ENCODE results near the gene IFI27L1. TPM values are rescaled to one million over a fixed set of nuclear protein-coding genes. Genes with fewer than 3 reads are reported as not detected.

Gene IFI27L1
- total RNA-seq, 1 donor from 2014 or later = 46.0 TPM

DNA sequence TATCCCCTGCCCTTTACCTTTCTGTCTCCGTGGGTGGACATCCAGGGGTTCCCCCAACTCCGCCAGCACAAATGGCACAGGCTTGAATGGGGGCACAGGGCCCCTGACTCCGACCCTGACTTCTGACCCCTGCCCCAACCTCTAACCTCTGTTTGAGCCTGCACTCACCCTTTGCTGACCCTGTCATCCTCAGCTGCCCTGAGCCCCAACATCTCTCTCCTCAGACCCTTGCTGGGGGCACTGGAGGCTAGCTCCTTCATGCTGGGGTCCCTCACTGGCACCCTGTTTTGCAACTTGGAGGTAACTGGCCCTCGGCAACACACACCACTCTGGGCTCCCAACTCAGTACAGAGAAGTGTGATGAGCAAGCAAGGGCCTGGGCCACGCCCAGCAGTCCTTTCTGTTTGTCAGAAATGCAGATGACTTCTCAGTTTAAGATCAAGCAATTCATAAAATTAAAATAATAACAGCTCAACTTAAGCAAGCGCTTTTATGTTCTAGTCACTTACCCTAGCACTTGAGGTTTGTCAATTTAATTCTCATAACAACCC, 31.5 kb downstream of the IFI27L1 start:
- intact Hi-C loops (cut with micrococcal nuclease) = no loop called here

DNA sequence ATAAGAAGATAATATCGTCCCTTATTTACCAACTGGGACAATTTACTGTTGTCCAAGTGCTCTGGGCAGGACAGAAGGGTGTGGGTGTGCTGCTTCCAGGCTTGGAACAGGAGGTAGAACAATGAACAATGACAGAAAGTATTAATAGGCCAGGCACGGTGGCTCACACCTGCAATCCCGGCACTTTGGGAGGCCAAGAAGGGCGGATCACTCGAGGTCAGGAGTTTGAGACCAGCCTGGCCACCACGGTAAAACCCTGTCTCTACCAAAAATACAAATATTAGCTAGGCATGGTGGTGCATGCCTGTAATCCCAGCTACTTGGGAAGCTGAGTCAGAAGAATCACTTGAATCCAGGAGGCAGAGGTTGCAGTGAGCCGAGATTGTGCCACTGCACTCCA, 32.0 kb downstream of the IFI27L1 start:
- intact Hi-C loops (cut with micrococcal nuclease) = no loop called here

DNA sequence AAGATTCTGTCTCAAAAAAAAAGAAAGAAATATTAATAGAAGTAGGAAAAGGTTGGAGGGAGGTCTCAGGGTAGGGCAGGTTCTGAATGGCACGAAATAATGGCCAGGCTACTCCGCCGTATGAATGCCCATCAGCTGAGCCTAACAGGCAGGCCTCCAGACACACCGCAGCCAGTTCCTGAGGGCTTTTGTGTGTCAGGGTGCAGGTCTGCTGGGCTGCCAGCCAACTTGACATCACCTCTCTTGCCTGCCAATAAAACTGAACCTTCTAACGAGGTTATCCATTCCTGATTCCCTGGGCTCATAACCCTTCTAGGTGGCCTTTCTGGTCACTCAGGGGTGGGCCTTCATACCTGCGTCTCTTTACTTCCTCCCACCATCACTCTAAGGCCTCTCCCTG, 32.4 kb downstream of the IFI27L1 start:
- intact Hi-C loops (cut with micrococcal nuclease) = no loop called here

DNA sequence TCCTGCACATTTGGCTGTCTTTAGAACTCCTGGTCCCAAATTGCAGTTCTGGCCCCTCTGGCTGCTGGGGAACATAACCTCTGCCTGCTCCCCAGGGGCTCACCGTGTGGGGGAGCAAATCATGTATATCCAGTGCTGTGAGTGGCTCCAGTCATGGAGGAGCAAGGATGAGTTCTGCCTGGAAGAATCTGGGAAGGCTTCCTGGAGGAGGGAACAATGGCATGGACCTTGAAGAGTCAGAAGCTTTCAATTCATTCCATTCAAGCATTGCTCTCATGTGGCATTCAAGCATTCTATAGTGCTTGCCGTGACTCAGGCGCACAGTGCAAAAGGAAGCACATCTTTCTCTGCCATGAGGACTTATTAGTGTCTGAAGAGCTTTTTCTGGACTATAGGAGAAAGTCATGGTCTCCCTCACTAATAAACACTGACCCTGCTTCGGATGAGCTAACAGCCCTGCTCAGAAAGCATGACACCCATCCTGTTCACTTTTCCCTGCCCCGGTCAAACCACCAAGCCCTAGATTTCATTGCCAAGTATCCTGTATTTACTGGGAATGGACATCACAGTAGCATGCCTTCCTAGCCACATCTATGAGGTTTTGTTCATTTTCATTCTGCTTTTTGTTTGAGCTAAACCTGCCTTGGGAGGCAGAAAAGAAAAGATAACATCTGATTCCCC, 32.9 kb downstream of the IFI27L1 start:
- intact Hi-C loops (cut with micrococcal nuclease) = no loop called here

DNA sequence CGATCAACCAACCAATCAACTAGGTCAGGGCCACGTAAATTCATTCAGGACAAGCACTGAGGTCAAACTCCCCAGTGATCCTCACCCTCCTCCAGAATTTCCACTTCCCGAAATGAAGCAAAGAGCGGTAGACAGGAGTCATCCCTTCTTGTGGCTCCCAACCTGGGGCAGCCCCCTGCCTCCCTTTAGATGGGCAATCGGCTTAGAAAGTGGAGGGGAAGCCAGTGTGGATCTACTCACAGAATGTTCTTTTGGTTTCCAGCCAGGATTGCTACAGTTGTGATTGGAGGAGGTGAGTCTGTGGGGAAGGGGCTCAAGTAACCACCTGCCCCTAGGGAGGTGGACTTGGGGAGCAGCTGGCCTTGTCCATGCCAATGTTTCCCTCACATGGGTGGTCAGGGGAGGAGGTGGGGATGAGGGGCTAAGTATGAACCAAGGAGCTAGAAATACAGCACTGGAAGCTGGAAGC, 33.5 kb downstream of the IFI27L1 start:
- intact Hi-C loops (cut with micrococcal nuclease) = no loop called here

DNA sequence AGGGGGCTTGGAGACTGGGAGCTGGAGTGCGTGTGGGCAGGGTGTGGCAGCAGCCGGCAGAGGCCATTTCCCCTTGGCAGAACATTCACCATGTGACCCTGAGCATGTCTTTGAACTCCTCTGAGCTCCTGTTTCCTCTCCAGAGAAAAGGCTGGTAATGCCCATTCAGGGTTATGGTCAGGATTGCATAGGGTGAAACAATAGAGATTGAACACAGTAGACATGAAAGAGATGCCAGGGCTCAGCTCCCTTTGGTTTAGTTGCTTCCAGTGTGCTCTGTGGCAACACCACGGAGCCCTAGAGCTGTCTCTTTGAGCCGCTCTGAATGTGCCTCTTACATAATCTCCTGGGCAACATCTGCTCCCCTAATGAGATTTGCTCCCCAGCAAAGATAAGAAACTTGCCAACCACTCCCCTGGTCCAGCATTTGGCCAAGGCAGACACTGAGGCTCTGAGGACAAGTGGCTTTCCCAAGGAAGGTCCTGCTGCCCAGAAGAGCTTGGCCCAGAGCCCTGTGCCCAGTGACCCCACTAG, 34.0 kb downstream of the IFI27L1 start:
- intact Hi-C loops (cut with micrococcal nuclease) = no loop called here

DNA sequence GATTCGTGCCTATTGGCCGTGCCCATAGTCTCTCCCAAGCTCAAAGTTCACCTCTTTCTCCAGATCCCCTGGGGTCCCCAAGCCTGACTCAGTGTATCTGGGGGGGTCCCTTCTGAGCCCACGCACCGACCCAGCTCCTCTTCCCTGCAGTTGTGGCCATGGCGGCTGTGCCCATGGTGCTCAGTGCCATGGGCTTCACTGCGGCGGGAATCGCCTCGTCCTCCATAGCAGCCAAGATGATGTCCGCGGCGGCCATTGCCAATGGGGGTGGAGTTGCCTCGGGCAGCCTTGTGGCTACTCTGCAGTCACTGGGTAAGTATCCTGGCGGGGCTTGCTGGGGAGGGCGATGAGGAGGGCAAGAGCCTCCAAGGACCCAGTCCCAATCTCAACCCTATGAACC, 34.5 kb downstream of the IFI27L1 start:
- intact Hi-C loops (cut with micrococcal nuclease) = no loop called here

DNA sequence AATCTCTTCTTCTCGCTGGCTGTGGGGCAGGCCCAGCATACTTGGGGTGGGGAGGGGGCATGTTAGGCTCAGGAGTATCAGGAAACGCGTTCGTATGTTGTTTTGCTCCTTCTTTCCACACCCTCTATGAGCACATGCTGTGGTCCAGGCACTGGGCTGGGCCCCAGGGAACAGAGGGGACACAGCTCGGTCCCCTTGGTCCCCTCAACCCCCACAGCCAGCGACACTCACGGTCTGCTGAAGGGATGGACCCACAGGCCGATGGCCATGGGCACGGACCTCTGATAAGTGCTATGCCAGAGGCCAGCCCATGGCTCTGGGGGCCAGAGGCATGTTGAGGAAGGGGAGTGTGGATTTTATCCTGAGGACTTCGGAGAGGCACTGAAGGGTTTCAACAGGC, 35.6 kb downstream of the IFI27L1 start:
- intact Hi-C loops (cut with micrococcal nuclease) = no loop called here

DNA sequence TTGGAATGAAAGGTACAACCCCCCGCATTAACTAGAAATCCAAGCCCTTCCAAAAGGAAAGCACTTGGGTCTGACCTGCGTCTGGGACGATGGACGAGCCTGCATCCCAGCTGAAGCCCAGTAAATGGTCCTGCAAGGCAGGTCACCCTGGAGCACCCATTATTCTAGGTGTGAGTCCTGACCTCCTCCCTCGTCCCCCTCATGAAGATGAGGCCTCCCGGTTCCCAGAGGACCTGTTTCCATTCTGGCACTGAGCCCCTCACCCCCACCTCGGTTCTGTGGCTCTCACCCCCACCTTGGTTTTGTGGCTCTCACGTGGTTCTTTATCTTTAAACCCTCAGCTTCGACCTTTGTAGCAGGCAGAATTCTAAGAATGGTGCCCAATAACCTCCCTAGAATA, 36.7 kb downstream of the IFI27L1 start:
- intact Hi-C loops (cut with micrococcal nuclease) = no loop called here

DNA sequence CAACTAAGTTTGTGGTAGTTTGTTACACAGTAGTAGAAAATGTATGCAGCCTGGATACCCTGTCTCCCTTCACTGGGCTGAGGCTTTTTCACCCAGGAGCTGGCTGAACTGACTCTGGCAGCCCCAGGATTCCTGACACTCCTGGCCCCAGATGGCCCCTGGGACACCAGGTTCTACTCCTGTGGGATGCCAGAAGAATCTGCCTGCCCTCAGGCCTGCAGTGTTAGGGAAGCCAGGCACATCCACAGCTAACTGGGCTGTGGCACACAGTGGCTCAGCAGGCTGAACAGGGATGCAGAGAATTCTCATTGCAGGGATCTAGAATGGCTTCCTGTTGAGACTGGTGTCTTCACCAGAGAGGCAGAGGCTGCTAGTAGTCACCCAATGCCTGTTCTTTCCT, 38.0 kb downstream of the IFI27L1 start:
- intact Hi-C loops (cut with micrococcal nuclease) = no loop called here

DNA sequence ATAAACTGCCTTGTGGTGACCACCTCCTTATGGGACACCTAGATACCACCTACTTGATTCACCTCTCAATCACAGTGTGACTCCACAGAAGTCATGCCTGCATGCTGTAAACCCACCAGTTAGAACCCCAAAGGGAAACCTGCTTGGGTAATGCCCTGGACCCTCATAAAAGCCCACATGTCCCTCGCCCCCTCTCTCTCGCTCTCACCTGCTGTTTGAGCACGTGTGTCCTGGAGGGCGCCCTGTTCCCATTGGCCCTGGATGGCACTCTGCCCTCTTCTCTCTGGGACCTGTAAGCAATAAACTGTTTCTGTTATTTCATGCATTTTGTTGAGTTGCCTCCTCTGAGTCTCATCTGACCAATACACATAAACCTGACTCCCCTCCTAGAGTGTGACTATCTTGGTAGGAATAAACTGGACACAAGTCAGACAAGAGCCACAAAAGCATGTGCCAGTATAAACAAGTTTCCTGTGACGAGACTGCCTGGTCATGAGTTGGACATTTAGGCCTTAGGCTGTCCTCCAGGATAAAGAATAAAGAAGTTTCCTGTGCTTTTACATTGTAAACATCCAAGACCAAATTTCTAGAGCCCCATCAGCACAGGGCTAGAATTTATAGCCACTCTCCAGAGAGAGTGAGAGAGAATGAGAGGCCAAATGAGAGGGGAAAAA, 39.7 kb downstream of the IFI27L1 start:
- intact Hi-C loops (cut with micrococcal nuclease) = no loop called here

DNA sequence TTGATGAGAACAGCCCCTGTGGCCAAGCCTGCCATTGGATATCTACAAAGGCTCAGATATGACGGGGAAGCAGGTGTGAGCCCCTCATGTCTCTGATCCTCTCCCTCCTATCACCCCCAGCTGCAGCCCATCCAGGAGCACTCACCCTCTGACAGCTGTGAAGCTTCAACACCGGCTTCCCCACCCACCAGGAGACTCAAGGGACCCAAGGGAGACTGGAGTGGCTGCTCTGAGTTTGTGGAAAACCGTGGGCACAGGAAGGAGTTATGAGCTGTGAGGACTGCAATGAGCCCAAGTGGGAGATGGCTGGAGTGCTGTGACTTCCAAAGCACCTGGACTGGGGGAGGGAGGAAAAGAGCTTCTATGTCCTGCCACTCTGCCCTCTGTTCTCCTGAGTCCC, 40.4 kb downstream of the IFI27L1 start:
- intact Hi-C loops (cut with micrococcal nuclease) = no loop called here

DNA sequence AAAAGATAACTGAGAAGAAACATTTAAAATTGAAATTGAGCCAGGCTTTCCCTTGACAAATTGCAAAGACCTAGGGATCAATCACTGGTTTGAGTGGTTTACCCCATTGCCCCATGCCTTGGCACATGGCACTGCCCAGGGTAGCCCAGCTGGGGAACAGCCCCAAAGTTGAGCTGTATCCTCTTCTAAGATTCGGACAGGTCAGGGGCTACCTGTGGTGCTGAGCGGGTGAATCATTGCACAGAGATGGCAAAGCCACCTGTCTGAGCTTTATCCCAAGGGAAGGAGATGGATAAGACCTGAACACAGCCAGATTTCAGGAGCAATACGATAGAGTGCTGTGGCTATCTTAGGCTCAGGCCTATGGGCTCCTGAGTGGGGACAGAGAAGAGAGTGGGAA, 41.3 kb downstream of the IFI27L1 start:
- intact Hi-C loops (cut with micrococcal nuclease) = no loop called here

DNA sequence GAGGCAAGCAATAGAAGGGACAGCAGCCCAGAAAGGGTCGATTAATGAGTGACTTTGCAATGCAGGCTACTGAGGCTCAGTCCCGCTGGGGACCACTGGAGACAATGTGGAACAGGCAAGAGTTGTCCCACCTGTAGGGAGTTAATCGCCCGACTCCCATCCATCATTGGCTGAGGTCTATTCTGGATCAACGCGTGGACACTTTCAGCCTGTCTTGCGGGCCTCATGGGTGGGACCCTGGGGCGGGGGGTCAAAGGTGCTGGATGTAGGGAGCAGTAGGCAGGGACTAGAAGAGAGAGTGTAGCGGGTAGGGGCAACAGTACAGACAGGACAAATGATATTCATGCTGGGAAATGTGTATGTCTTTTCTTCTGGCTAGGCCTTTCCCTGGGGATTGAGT, 42.2 kb downstream of the IFI27L1 start:
- intact Hi-C loops (cut with micrococcal nuclease) = no loop called here

DNA sequence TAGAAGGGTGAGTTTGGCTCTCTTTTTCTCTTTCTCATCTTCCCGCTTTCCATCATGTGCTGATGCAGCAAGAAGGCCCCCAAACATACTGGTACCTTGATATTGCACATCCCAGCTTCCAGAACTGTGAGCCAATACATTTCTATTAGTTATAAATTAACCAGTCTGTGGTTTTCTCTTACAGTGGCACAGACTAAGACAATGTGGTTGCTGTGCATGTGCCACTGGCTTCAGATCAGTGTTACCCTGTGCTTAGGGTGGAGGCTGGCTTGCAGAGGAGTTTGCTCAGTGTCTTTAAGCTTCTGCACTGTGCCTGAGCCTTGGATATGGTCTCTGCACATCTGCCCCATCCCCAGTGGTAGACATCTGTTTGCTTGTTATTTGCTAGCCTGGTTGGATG, 42.8 kb downstream of the IFI27L1 start:
- intact Hi-C loops (cut with micrococcal nuclease) = no loop called here

DNA sequence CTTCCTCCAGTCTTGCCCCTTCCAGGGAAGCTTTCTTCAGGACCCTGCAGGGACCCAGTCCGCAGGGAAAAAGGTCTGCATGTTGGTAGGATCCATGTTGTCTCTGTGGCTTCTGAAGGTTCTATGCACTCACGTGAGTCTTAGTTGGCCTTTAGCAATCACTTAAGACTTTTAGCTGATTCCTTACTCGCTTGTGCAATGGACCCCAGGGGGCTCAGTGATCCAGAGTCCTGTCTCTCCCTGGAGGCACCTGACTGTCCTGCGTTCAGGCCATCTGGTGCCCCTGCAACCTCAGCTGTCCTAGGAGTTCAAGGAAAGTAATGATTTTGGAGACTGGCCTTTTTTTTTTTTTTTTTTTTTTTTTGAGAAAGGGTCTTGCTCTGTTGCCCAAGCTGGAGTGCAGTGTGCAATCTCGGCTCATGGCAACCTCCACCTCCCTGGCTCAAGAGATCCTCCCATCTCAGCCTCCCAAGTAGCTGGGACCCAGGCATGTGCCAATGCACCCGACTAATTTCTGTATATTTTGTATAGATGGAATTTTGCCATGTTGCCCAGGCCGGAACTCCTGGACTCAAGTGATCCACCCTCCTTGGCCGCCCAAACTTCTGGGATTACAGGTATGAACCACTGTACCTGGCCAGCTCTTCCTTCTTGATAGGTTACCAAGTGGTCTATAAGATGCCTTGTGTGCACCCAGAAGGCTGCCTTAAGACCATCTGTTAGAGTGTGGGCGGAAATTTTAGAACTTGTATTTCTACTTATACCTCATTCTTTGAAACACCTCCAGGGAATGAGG, 43.7 kb downstream of the IFI27L1 start:
- intact Hi-C loops (cut with micrococcal nuclease) = no loop called here

DNA sequence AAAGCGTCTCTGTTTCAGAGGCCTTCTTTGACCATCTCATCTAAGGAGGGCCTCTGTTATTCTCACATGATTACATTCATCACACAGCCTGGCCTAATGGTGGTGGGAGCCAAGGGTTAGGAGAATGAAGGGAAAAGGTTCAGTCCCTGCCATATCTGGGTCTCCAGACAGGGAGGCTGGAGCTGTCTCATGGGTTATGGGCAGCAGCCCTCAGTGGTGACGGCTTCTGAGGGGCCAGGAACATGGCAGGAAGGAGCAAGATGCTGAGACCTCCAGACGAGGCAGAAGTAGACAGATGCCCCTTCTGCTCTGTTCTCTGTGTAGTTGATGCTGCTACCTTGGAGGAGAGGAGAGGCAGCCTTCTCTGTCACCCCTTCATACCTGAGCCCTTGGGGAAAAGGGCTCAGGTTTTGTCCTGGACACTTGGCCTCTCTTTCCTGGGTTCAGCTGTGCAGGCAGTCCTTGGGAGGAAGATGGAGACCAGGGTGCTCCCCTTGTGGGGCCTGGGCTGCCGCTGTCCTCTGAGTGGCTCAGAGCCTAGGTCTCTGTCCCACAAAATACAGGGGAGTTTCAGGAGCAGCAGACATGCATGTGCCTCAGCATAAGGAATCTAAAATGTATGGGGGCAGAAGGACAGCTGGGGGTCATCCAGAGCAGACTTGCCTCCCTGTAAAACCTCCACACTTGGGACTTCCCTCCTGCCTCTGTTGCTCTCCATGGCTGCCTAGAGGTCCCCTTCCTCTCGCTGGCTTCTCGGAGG, 44.7 kb downstream of the IFI27L1 start:
- intact Hi-C loops (cut with micrococcal nuclease) = no loop called here

DNA sequence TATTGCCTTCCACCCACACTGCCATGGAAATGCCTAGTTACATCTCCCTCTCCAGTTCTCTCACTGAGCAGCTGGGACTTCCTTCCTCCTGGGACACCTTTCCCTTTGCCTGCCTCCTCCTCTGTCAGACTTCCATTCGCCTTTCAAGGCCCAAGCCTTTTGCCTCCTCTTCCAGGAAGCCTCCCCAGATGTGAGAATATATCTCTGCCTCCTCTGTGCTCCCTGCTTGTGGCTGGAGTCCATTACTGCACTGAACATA, 45.2 kb downstream of the IFI27L1 start:
- intact Hi-C loops (cut with micrococcal nuclease) = no loop called here

DNA sequence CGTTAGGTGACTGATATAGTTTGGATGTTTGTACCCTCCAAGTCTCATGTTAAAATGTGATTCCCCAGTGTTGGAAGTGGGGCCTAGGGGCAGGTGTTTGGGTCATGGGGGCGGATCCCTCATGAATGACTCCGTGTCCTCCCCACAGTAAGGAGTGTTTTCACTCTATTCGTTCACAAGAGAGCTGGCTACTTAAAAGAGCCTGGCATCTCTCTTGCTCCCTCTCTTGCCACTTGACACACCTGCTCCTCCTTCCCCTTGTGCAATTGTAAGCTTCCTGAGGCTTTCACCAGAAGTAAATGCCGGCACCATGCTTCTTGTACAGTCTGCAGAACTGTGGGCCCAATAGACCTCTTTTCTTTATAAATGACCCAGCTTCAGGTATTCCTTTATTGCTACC, 45.7 kb downstream of the IFI27L1 start:
- intact Hi-C loops (cut with micrococcal nuclease) = no loop called here

DNA sequence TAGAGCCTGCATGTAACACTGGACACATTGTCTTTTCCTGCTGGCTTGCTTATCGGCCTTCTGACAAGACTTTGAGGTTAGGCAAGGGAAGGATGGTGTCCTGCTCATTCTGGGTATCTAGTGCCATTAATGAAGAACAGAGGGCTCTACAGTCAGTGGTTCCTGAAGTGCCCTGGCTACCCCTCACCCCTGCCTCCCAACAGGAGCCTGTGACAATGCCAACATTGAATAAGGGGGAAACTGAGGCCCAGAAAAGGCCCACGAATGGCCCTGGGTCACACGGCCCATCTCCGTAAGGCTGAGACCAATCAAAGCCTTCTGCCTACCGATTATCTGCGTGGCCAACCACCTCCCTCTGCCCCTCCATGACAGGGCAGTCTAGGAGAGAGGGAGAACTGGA, 46.2 kb downstream of the IFI27L1 start:
- intact Hi-C loops (cut with micrococcal nuclease) = no loop called here

DNA sequence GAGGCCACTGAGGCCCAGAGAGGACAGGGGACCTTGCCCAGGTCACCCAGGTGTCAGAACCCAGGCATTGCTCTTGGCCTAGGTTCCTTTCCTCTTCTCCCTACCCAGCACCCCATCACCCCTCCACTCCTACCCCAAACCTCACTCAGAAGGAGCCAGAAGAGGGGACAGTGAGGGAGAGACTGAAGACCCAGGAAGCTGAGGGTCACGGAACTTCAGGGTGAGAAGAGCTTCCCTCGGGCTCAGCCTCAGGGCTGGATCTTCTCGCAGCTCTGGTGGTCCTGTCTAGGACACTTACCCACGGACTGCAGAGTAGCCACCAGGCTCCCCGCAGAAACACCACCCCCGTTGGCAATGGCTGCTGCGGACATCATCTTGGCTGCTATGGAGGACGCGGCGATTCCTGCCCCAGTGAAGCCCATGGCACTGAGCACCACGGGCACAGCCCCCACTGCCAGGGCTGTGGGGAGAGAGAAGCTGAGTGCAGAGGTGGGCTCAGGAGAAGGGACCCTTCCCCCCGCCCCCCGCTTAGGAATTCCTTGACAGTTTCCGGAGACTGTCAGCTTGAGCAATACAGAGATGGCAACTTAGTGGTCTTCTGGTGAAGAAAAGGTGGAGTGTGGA, 47.2 kb downstream of the IFI27L1 start:
- intact Hi-C loops (cut with micrococcal nuclease) = loop anchor here (2.0 kb wide), 2 partner anchors 92 to 190 kb away; no protein-coding TSS in a partner anchor

All from T-helper 2 cell treated with Interferon-gamma antibody and Interleukin-4, amounts not matched to agents 100 ng/mL and 5 ng/mL, for 36 hours (primary cell).